ENCODE results near the gene AGTPBP1.

GRCh38 chr9:85516455-85516854 lies 225.3 kb downstream of the AGTPBP1 start:
- TF ChIP-seq CTCF (IDR thresholded peaks at IDR 0.05; ENCODE audit: borderline replicate concordance, extremely low read depth, low read length, poor library complexity, severe bottlenecking): no peak
- no peak for TF ChIP-seq EZH2 (IDR thresholded peaks at IDR 0.05; ENCODE audit: borderline replicate concordance, low read depth, low read length, severe bottlenecking)

Data from DND-41 (cell line).